HG02981 (cell line): Measurements from ENCODE around the gene OSCP1.

ENCODE experiments used
- ATAC-seq: cut with Tn5 transposase; IDR thresholded peaks from one replicate; pipeline ENCODE4 v1.9.1; 2021; ENCODE audit warnings: mild to moderate bottlenecking, moderate library complexity; ENCODE audit not compliant: unreplicated experiment

OSCP1 gene

DNA sequence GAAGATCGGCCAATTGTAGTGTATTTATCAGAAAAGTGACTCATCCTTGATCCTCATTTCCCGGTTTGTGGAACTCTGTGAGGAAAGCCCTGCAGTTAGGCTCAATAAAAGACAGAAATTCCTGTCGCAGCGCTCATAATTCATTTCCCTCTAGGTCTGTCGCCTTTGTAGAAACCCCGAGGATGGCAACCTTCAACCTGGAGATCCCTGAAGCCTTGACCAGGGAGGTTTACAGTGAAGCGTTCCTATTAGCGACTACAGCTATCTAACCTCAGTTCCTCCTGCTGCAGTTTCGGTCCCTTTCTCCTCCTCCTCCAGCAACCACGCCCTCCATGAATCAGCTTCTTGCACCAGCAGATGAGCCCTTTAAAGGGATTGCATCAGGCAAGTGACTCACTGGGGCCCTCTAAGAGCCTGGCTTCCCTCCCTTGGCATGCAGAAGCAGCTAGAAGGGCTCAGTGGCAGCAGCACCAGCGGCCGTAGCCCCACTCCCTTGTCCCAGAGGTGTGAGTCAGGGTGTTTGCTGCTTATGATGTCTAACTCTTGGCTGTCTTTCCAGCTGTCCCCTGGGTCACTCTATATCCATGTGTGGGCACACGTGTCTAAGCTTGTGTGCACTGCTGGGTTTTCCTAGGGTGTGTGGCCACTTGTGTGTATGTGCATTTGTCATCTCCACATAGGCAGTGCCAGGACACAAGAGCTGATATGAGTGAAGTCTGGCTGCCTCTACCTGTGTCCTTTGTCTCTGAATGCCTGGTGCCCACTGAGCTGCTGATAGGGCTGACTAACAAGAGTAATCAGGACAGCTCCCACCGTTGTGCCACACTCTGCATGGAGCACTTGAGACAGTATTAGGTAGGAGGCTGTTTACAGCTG is 63.7 kb downstream of the OSCP1 start:
- peak; percentile 37 for ATAC-seq

DNA sequence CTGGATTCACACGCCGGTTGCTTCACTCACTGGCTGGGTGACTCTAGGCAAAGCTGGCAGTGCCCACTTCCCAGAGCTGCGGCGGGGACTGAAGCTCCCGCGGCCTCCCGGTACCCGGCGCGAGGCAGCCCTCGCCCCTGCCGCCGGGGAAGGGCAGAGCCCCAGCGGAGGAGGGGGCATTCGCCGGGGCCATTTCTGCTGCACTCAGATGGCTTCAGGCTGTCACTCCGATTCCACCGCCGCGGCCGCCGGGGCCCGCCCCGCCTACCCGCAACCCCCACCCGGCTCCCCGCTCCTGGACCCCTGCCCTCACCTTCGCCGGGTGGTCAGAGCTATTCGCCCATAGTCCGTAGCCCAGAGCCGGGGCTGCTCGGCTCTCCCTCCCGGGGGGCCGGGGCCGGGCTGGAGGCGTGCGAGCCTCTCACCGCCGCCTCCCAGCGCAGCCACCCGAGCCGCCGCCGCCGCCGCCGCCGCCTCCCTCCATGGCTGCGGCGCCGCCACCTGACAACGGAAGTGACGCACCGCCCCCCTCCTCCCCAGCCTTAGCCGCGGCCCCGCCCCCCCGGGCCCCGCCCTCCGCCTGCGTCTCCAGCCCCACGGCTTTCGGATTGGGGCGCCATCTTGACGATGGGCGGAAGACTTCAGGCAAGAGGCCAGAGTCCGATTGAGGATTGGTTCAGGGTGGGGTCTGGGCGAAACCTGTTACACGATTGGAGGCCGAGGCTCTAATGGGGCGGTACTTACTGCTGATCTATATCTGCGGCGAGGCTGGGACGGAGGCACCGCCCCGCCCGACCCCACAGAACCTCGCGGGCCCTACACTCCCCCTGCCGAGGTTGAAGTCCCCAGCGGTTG is 64.6 kb downstream of the OSCP1 start, which contains the start of gene STK40:
Gene STK40 (minus strand): TSS at position 515 of the 855 bp plus-strand sequence. CDS start 24,592 bp downstream, outside the sequence.
- ATAC-seq = peak; percentile 76

DNA sequence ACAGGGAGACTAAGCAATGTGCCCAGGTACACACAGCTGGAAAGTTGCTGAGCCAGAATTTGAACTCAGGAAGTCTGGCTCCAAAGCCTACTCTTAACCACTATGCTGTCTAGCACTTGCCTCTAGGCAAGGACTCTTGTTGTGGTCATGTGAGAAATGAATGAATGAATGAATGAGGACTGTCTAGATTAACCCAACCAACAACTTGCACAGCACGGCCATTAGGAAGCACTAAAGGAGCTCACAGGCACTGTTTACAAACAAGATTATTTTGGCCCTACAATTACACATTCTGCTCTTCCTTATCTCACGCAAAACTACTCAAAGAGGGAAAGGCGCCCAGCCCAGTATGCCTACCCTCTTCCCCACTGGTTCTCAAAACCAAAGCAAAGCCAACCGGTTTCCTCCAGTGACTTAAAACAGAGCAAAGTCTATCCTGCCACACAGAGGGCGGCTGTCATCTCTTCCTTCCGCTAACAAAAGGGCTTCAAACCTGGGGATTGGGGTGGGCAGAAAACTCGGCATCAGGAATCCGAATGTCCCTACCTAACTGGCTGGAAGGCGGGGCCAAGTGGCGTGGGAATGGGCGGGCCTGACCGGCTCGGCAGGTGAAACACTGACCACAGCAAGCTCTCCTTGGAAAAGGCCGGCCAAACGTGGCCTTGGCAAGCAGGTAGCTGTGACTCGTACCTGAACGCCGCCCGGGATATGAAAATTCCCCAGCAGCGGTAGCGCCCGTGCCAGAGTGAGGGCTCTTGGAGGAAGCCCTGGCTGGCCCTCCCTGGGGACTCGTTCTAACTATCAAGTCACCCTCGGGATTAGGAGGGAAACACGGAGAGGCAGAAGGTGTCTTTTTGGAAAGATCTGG is 65.5 kb downstream of the OSCP1 start:
- ATAC-seq = peak; percentile 3

DNA sequence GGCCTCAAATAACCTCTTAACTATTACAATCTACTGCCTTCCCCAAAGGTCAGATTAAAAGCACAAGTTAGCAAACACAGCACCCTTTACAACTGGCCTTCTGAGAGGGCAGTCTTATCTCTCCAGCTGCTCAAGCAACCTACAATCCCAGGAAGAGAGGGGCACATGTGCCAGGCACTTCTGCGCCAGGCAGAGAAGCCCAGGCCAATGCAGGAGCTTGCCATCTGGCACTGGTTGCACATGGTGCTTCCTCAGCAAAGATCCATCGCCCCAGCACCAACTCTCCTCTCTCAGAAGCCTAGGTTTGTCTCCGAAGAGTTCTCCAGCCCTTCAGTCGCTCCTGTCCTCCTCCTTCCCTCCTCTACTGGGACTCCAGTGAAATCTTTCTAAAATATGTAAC is 67.0 kb downstream of the OSCP1 start:
- ATAC-seq = no peak

DNA sequence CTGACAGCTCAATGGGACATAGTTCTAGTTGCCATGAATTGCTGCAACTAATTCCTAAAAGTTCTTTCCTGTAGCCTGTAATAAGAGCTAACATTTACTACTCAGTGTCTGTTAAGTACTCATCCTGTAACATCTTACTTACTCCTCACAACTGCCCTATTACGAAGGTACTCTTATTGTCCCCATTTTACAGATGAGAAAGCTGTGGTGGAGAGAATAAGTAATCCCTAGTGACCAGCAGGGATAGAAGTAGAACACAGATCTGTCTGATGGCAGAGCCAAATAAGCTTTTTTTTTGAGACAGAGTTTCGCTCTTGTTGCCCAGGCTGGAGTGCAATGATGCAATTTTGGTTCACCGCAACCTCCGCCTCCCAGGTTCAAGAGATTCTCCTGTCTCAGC is 67.6 kb downstream of the OSCP1 start:
- no peak for ATAC-seq

DNA sequence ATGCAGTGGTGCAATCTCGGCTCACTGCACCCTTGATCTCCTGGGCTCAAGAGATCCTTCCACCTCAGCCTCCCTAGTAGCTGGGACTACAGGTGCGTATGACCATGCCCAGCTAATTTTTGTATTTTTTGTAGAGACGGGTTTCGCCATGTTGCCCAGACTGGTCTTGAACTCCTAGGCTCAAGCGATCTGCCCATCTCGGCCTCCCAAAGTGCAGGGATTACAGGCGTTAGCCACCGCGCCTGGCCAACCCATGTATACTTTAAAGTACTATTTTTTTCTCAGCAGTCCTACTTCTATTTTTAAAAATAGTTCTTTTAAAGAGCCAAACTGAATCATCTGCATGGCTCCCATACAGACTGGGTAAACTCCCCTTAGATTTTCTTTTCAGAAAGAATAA is 68.0 kb downstream of the OSCP1 start:
- no peak for ATAC-seq

DNA sequence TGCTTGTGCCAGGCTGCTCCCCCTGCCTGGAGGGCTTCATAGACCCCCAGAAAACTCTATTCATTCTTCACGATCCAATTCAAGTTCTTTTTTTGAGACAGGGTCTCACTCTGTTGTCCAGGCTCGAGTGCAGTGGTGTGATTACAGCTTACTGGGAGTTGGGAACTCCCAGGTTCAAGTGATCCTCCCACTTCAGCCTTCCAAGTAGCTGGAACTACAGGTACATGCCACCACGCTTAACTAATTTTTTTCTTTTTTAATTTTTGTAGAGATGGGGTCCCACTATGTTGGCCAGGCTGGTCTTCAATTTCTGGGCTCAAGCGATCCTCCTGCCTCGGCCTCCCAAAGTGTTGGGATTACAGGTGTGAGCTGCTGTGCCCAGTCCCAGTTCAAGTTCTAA is 68.8 kb downstream of the OSCP1 start:
- no peak for ATAC-seq

DNA sequence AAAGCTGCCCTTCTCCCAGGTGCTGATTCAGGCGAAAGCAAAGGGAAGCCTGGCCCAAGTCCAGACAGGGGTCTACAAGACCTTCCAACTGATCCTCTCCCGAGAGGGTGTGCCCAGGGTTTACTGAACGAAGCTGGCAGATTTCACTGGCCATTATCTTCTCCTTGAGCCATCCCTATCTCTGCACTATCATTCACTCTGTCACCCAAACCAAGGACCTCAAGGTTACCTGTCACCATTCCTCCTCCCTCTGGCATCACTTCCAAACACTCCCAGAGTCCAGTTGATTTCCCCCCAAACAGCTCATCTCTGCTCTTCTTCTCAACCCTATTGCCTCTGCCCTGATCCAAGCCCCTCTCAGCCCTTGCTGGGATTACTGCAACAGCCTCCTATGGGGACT is 69.5 kb downstream of the OSCP1 start:
- ATAC-seq = no peak

DNA sequence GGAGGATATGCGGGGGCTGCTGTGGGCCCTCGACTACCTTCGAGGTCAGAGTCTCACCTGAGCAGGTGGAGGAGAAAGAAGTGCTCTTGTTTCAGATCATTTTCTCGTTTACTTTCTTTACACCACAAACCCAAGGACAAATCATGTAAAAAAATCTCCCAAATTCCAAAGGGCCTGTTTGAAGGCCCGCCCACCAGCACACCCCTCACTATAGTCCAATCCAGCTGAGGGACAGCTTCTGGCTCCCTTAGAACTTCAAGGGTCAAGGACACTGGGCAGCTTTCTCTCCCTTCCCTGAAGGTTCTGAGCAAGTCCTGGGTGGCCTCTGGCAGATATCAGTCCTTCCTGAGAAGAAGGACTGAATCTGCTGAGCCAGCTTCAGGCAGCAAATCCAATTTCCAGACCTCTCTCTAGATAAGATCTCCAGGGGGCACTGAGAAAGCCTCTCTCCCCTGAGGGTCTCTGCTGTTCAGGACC is 70.1 kb downstream of the OSCP1 start:
- no peak for ATAC-seq

DNA sequence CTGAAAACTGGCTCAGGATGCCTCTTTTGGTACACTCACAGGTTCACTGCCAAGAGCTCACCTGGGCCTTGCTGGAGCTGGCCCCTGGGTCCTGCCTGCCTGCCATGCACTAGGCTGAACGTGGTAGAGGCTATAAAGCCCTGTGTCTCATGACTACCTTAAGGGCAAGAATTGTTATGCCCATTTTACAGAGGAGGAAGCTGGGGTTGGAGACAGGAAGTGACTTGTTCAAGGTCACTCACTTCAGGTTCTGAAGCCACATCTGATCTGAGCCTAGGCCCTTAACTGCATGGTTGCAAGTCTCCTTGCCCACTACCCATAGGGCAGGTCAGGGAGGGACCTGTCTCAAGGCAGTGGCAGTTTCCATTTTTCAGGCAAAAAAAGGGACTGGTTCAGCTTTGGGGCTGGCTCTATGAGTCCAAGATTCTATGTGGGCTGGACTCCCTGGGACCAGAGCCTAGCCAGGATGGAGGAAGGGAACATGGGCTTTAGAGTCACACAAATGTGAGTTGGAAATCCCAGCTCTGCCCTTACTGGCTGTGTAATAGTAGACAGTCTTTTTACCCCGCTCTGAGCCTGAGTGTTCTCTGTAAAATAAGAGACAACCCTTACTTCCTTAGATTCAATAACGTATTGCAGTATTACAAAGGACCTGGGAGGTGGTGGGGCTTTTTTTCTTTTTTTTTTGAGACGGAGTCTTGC is 72.3 kb downstream of the OSCP1 start:
- ATAC-seq = no peak

DNA sequence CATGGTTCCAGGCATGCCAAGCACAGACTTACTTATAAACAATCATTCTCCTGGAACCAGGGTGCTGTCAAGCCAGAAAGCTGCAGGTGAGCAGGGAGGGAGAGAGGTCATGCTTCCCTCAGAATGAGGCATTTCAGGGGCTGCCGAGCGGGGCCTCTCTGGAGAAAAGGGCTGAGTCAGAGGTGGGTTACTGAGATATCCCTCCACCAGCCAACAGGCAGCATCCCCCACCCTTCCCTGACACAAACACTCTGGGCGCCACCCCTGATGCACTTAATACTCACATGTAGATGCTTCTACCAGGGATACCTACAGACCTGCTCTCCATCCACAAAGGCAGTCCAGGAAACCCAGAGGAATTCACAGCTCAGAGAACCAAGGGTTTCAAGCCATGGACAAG is 77.6 kb downstream of the OSCP1 start:
- no peak for ATAC-seq

DNA sequence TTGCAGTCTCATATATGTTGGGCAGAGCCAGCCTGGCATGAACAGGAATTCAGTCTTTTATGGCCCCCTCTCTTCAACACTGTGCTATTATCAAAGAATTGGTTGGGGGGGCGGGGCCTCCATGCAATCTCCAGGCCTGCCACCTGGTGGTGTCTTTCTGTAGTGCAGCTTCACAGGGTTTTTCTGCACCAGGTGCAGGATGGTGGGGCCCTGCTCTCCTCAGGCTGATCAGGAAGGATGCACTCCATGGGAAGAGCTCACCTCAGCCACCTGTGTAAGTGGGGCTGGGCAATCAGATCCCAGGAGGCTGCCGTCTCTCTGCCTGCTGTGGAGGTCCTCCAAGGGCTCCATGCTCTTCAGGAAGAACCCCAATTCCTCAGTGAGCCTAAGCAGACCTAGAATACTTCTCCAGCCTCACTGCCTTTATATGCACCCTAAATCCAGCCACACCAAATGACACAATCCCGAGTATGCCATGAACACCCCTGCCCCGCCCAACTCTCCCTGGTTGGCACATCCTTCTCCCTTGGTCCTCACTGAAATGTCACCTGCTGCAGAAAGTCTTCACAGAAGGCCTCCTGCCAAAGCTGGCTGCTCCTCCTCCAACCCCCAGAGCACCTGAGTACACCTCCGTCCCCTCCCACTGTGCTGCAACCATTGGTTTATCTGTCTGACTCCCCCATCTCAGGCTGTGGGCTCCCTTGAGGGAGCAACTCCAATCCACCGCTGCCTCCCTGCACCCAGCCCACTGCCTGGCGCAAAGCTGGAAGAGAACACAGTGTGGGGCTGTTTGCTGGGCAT is 81.0 kb downstream of the OSCP1 start:
- no peak for ATAC-seq
